K562 (cell line): ENCODE measurements around the gene FBXO28. TPM values are rescaled to one million over a fixed set of nuclear protein-coding genes. Genes with fewer than 3 reads are reported as not detected.
A peak's percentile ranks its signal among the peaks of the same experiment; 100 is the strongest.

Experiments used
- ARNT ChIP-seq, 2 experiments: fragments of 450-650 bp; IDR thresholded peaks; 2 replicates each; pipeline ENCODE4 v1.6.1; 2016; ENCODE audit warnings: mild to moderate bottlenecking in 1 of 2
- BDP1 ChIP-seq: IDR thresholded peaks from 3 replicates; pipeline ENCODE4 v1.6.1; 2011; ENCODE audit not compliant: insufficient read length, insufficient read depth
- BHLHE40 ChIP-seq: IDR thresholded peaks from 2 replicates; pipeline ENCODE4 v1.6.1; 2011; ENCODE audit warnings: low read length, improper control_type of control experiment
- COPS2 ChIP-seq: fragments of 450-650 bp; conservative IDR thresholded peaks from 2 replicates; pipeline ENCODE4 v1.6.1; 2016; ENCODE audit warnings: mild to moderate bottlenecking, moderate library complexity
- EHMT2 ChIP-seq: fragments of 450-650 bp; IDR thresholded peaks from 2 replicates; pipeline ENCODE4 v1.6.1; 2018; ENCODE audit warnings: antibody characterized with exemption
- FOXJ3 ChIP-seq: sonication (generic); formaldehyde crosslinking; IDR thresholded peaks from 2 replicates; pipeline ENCODE4 v1.4.0; 2020; ENCODE audit warnings: mild to moderate bottlenecking, missing genetic modification reagents
- GATAD2A ChIP-seq: fragments of 450-650 bp; IDR thresholded peaks from 2 replicates; pipeline ENCODE4 v1.6.1; 2017
- MED1 ChIP-seq: sonication (generic); formaldehyde crosslinking; IDR thresholded peaks from 2 replicates; pipeline ENCODE4 v1.8.1; 2023; ENCODE audit warnings: missing genetic modification reagents, borderline replicate concordance
- NFIX ChIP-seq: fragments of 250-450 bp; sonication (Bioruptor Pico); IDR thresholded peaks from 2 replicates; pipeline ENCODE4 v1.4.0; 2020; ENCODE audit warnings: low read depth, mild to moderate bottlenecking, moderate library complexity
- NR2C2 ChIP-seq, 2 experiments: fragments of 200-800 bp in 1 of 2; sonication (Bioruptor generic) in 1 of 2; sonication (generic) in 1 of 2; formaldehyde crosslinking in 1 of 2; IDR thresholded peaks; 2 replicates each; pipeline versions ENCODE4 v1.6.1 to v1.8.0; 2016 to 2022; ENCODE audit warnings: mild to moderate bottlenecking in 1 of 2, missing compliant biosample characterization in 1 of 2, missing genetic modification characterization in 1 of 2, missing genetic modification reagents in 1 of 2
- SAFB ChIP-seq: fragments of 200-400 bp; formaldehyde crosslinking; IDR thresholded peaks from 2 replicates; pipeline ENCODE4 v1.6.1; 2017; ENCODE audit warnings: low read depth, low read length, borderline replicate concordance
- SMARCB1 ChIP-seq: IDR thresholded peaks from 2 replicates; pipeline ENCODE4 v1.6.1; 2011; ENCODE audit warnings: improper control_type of control experiment, low read depth; ENCODE audit not compliant: insufficient read length
- XRCC4 ChIP-seq: IDR thresholded peaks from one replicate; pipeline ENCODE4 v1.6.1; 2011; ENCODE audit not compliant: insufficient read depth, insufficient read length; ENCODE audit errors: extremely low read depth
- ZBED1 ChIP-seq: IDR thresholded peaks from 2 replicates; pipeline ENCODE4 v1.6.1; 2014
- ZNF143 ChIP-seq: sonication (generic); formaldehyde crosslinking; IDR thresholded peaks from 2 replicates; pipeline ENCODE4 v1.9.0; 2022; ENCODE audit warnings: mild to moderate bottlenecking, missing genetic modification reagents
- ZNF224 ChIP-seq: sonication (generic); formaldehyde crosslinking; IDR thresholded peaks from 2 replicates; pipeline ENCODE4 v1.8.0; 2022; ENCODE audit warnings: mild to moderate bottlenecking, missing genetic modification reagents
- ZNF239 ChIP-seq: fragments of 250-450 bp; sonication (Bioruptor Pico); IDR thresholded peaks from 2 replicates; pipeline ENCODE4 v1.4.0; 2020; ENCODE audit warnings: mild to moderate bottlenecking
- ZZZ3 ChIP-seq: fragments of 450-650 bp; IDR thresholded peaks from 2 replicates; pipeline ENCODE4 v1.6.1; 2016; ENCODE audit warnings: antibody characterized with exemption, mild to moderate bottlenecking, moderate library complexity
- polyA plus RNA-seq, 8 experiments: library from polyadenylated mRNA; depleted of rRNA in 4 of 8; stranded (reverse) in 5 of 8; unstranded in 3 of 8; fragments of >200 nt; fragmentation: Nextera tagmentation in 2 of 8; fragmentation: Illumina TruSeq in 1 of 8; extraction: Ambion mirVana in 2 of 8; extraction: Trizol in 1 of 8; gene quantifications; 2 replicates each; pipeline versions ENCODE4 v1.2.1 to v1.2.3, GENCODE V29; 2011 to 2014; ENCODE audit warnings: inconsistent platforms in 1 of 8, missing spikeins in 1 of 8
- total RNA-seq, 7 experiments: library from RNA; depleted of rRNA in 6 of 7; stranded (reverse); fragments of >200 nt in 6 of 7; fragmentation: Illumina TruSeq in 2 of 7; extraction: Trizol in 2 of 7; gene quantifications; 2 replicates each; pipeline versions ENCODE4 v1.2.1 to v1.2.3, GENCODE V29; 2011 to 2021; ENCODE audit warnings: low replicate concordance in 1 of 7
- TF ChIP-seq, protein P1 (sequence below): fragments of 250-450 bp; sonication (Bioruptor Pico); IDR thresholded peaks from 2 replicates; pipeline ENCODE4 v1.4.0; 2020; ENCODE audit warnings: mild to moderate bottlenecking
- TF ChIP-seq, protein P2 (sequence below), 2 experiments: fragments of 150-350 bp in 1 of 2; IDR thresholded peaks; 2 replicates each; pipeline ENCODE4 v1.6.1; 2012 to 2016; ENCODE audit warnings: low read depth in 2 of 2, low read length in 2 of 2, mild to moderate bottlenecking in 1 of 2, moderate library complexity in 1 of 2
- TF ChIP-seq, protein P3 (sequence below), 2 experiments: fragments of 450-650 bp in 1 of 2; IDR thresholded peaks; 2 replicates each; pipeline ENCODE4 v1.6.1; 2011 to 2017; ENCODE audit warnings: low read depth in 2 of 2, antibody characterized with exemption in 1 of 2, borderline replicate concordance in 1 of 2, low read length in 1 of 2, mild to moderate bottlenecking in 1 of 2, mixed read lengths in 1 of 2; ENCODE audit not compliant: control insufficient read depth in 1 of 2

The FBXO28 gene
- total and polyA plus RNA-seq, 9 of the 15 experiments (the other 6 are each of a cell fraction or from before 2014, with no cell fraction given) = 4.1 to 34.8 (median 25.3) TPM

DNA sequence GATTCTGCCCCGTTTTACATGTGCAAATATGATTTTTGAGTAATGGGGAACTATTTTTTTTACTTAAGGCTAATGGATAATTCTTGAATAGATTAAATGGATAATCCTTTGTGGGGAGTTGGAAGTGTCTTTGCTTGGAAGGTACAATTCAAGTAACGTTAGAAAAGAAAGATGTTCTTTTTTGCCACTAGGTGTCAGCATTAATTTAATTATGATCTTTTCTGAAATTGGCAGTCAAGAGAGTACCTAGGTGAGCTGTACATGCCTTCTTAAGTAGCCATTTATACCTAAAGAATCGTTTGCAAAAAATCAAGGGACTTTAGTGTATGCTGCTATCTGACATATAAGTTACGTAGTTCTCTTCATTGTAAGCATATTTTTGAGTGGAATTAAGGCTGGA is 2.2 kb downstream of the FBXO28 start (continued):
- TF ChIP-seq SAFB = no peak
- TF ChIP-seq, protein P1, sequence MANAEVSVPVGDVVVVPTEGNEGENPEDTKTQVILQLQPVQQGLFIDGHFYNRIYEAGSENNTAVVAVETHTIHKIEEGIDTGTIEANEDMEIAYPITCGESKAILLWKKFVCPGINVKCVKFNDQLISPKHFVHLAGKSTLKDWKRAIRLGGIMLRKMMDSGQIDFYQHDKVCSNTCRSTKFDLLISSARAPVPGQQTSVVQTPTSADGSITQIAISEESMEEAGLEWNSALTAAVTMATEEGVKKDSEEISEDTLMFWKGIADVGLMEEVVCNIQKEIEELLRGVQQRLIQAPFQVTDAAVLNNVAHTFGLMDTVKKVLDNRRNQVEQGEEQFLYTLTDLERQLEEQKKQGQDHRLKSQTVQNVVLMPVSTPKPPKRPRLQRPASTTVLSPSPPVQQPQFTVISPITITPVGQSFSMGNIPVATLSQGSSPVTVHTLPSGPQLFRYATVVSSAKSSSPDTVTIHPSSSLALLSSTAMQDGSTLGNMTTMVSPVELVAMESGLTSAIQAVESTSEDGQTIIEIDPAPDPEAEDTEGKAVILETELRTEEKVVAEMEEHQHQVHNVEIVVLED (CRISPR knock-in tag) = no peak
- TF ChIP-seq EHMT2 = no peak
- no peak for TF ChIP-seq ZBED1
- no peak for TF ChIP-seq ZNF224 (CRISPR knock-in tag)
- no peak for TF ChIP-seq BHLHE40
- TF ChIP-seq ZNF239 (CRISPR knock-in tag) = no peak
- TF ChIP-seq, protein P2, sequence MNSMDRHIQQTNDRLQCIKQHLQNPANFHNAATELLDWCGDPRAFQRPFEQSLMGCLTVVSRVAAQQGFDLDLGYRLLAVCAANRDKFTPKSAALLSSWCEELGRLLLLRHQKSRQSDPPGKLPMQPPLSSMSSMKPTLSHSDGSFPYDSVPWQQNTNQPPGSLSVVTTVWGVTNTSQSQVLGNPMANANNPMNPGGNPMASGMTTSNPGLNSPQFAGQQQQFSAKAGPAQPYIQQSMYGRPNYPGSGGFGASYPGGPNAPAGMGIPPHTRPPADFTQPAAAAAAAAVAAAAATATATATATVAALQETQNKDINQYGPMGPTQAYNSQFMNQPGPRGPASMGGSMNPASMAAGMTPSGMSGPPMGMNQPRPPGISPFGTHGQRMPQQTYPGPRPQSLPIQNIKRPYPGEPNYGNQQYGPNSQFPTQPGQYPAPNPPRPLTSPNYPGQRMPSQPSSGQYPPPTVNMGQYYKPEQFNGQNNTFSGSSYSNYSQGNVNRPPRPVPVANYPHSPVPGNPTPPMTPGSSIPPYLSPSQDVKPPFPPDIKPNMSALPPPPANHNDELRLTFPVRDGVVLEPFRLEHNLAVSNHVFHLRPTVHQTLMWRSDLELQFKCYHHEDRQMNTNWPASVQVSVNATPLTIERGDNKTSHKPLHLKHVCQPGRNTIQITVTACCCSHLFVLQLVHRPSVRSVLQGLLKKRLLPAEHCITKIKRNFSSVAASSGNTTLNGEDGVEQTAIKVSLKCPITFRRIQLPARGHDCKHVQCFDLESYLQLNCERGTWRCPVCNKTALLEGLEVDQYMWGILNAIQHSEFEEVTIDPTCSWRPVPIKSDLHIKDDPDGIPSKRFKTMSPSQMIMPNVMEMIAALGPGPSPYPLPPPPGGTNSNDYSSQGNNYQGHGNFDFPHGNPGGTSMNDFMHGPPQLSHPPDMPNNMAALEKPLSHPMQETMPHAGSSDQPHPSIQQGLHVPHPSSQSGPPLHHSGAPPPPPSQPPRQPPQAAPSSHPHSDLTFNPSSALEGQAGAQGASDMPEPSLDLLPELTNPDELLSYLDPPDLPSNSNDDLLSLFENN (IDR thresholded peaks at IDR 0.05; ENCODE audit: low read depth in 2 of 2, low read length in 2 of 2) = no peak
- no peak for TF ChIP-seq GATAD2A
- no peak for TF ChIP-seq MED1 (CRISPR knock-in tag)
- TF ChIP-seq ARNT (IDR thresholded peaks at IDR 0.05) = no peak; a peak in 1 of 4 replicates
- no peak for TF ChIP-seq SMARCB1
- no peak for TF ChIP-seq BDP1
- TF ChIP-seq XRCC4 = no peak
- no peak for TF ChIP-seq NFIX (CRISPR knock-in tag)
- no peak for TF ChIP-seq FOXJ3
- TF ChIP-seq NR2C2 (CRISPR knock-in tag; IDR thresholded peaks at IDR 0.05) = no peak
- TF ChIP-seq NR2C2 (tag; IDR thresholded peaks at IDR 0.05) = no peak
- TF ChIP-seq ZZZ3 = peak; percentile 47; the same call in 1 of the 2 replicates
- TF ChIP-seq ZNF143 (CRISPR knock-in tag) = no peak
- no peak for TF ChIP-seq COPS2
- TF ChIP-seq, protein P3, sequence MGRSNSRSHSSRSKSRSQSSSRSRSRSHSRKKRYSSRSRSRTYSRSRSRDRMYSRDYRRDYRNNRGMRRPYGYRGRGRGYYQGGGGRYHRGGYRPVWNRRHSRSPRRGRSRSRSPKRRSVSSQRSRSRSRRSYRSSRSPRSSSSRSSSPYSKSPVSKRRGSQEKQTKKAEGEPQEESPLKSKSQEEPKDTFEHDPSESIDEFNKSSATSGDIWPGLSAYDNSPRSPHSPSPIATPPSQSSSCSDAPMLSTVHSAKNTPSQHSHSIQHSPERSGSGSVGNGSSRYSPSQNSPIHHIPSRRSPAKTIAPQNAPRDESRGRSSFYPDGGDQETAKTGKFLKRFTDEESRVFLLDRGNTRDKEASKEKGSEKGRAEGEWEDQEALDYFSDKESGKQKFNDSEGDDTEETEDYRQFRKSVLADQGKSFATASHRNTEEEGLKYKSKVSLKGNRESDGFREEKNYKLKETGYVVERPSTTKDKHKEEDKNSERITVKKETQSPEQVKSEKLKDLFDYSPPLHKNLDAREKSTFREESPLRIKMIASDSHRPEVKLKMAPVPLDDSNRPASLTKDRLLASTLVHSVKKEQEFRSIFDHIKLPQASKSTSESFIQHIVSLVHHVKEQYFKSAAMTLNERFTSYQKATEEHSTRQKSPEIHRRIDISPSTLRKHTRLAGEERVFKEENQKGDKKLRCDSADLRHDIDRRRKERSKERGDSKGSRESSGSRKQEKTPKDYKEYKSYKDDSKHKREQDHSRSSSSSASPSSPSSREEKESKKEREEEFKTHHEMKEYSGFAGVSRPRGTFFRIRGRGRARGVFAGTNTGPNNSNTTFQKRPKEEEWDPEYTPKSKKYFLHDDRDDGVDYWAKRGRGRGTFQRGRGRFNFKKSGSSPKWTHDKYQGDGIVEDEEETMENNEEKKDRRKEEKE (IDR thresholded peaks at IDR 0.05; ENCODE audit: borderline replicate concordance in 1 of 2, control insufficient read depth in 1 of 2, low read depth in 2 of 2, low read length in 1 of 2) = no peak
